Skin epidermis (tissue), 12 donors: ENCODE measurements around the gene PWP2.
"Not testable (repeated sequence)": the region's sequence is repeated elsewhere in the genome, so short reads cannot be mapped to it uniquely, and the experiment has no call there.

Experiments used
- H3K27ac ChIP-seq, 21 experiments: fragments of 200-600 bp; sonication (generic) in 11 of 21; one replicate each; pipeline ENCODE4 v1.5.0; 2020; ENCODE audit warnings: mild to moderate bottlenecking in 3 of 21, inconsistent platforms in 2 of 21, moderate library complexity in 2 of 21
- H3K4me3 ChIP-seq, 7 experiments: fragments of 200-600 bp; sonication (generic) in 2 of 7; one replicate each; pipeline ENCODE4 v1.5.0; 2020; ENCODE audit warnings: inconsistent platforms in 2 of 7, mild to moderate bottlenecking in 2 of 7, moderate library complexity in 1 of 7

Gene PWP2

GRCh38 chr21:44157439-44158081, 50.4 kb downstream of the PWP2 start:
- H3K27ac ChIP-seq, H3K4me3 ChIP-seq: not testable (repeated sequence)

GRCh38 chr21:44158082-44158468, 50.9 kb downstream of the PWP2 start:
- not testable (repeated sequence) for H3K4me3 ChIP-seq, H3K27ac ChIP-seq

- not testable (repeated sequence) for H3K4me3 ChIP-seq
- H3K27ac ChIP-seq = peak overlapping the region in 2 of 21 experiments; percentile 46 to 71
Observed at GRCh38 chr21:44159349-44160297, 52.4 kb downstream of the PWP2 start.

- not testable (repeated sequence) for H3K4me3 ChIP-seq, H3K27ac ChIP-seq
Observed at GRCh38 chr21:44160298-44160672, 53.1 kb downstream of the PWP2 start.

- not testable (repeated sequence) for H3K4me3 ChIP-seq, H3K27ac ChIP-seq
Observed at GRCh38 chr21:44160821-44161220, 53.6 kb downstream of the PWP2 start.

GRCh38 chr21:44163167-44163653, 56.0 kb downstream of the PWP2 start:
- H3K27ac ChIP-seq, H3K4me3 ChIP-seq: not testable (repeated sequence)

GRCh38 chr21:44165933-44166332, 58.7 kb downstream of the PWP2 start:
- H3K27ac ChIP-seq, H3K4me3 ChIP-seq: not testable (repeated sequence)

GRCh38 chr21:44167527-44167926, 60.3 kb downstream of the PWP2 start:
- not testable (repeated sequence) for H3K27ac ChIP-seq, H3K4me3 ChIP-seq

GRCh38 chr21:44170326-44170725, 63.1 kb downstream of the PWP2 start:
- H3K4me3 ChIP-seq, H3K27ac ChIP-seq: not testable (repeated sequence)

- not testable (repeated sequence) for H3K4me3 ChIP-seq, H3K27ac ChIP-seq
Observed at GRCh38 chr21:44170863-44171262, 63.7 kb downstream of the PWP2 start.

- not testable (repeated sequence) for H3K4me3 ChIP-seq, H3K27ac ChIP-seq
Observed at GRCh38 chr21:44171962-44172572, 64.9 kb downstream of the PWP2 start.

- H3K4me3 ChIP-seq, H3K27ac ChIP-seq: not testable (repeated sequence)
Observed at GRCh38 chr21:44172741-44173140, 65.5 kb downstream of the PWP2 start.

- not testable (repeated sequence) for H3K27ac ChIP-seq, H3K4me3 ChIP-seq
Observed at GRCh38 chr21:44175189-44175588, 68.0 kb downstream of the PWP2 start.

- H3K27ac ChIP-seq, H3K4me3 ChIP-seq: not testable (repeated sequence)
Observed at GRCh38 chr21:44176127-44176526, 68.9 kb downstream of the PWP2 start.
